Thoracic aorta (tissue), 2 donors: ENCODE measurements around the gene SLC12A4. TPM values are rescaled to one million over a fixed set of nuclear protein-coding genes. Genes with fewer than 3 reads are reported as not detected.

Experiments used
- ATAC-seq: fragments of 150-250 bp; one replicate; pipeline ENCODE4 v1.8.0; 2017; ENCODE audit warnings: low read depth; ENCODE audit not compliant: insufficient number of reproducible peaks, low FRiP score
- DNase-seq: peaks from one replicate; pipeline ENCODE4 v3.0.0-alpha.2; 2020; ENCODE audit warnings: low spot score
- H3K27ac ChIP-seq, 2 donors: fragments of 200-600 bp; sonication (generic); 1 replicate in 1 of 2; 2 replicates in 1 of 2; pipeline ENCODE4 v1.5.1; 2016; ENCODE audit warnings: mild to moderate bottlenecking in 2 of 2, moderate library complexity in 2 of 2
- H3K27me3 ChIP-seq: fragments of 200-600 bp; sonication (generic); replicated peaks from 2 replicates; pipeline ENCODE4 v1.6.0; 2016; ENCODE audit warnings: mild to moderate bottlenecking; ENCODE audit not compliant: insufficient read depth
- H3K36me3 ChIP-seq: fragments of 200-600 bp; sonication (generic); one replicate; pipeline ENCODE4 v1.5.1; 2016
- H3K4me1 ChIP-seq, 2 donors: fragments of 200-600 bp; sonication (generic); 1 replicate in 1 of 2; 2 replicates in 1 of 2; pipeline versions ENCODE4 v1.5.1 to v1.6.0; 2016; ENCODE audit warnings: low read depth in 2 of 2, mild to moderate bottlenecking in 1 of 2; ENCODE audit not compliant: control insufficient read depth in 1 of 2
- H3K4me3 ChIP-seq: fragments of 200-600 bp; sonication (generic); 2 replicates; pipeline ENCODE4 v1.5.1; 2016; ENCODE audit warnings: mild to moderate bottlenecking
- H3K9me3 ChIP-seq: fragments of 200-600 bp; sonication (generic); 2 replicates; pipeline ENCODE4 v1.5.1; 2016
- total RNA-seq, 2 donors: library from RNA; depleted of rRNA; stranded (reverse); fragments of >200 nt; gene quantifications; one replicate each; pipeline versions ENCODE4 v1.1.0 to v1.2.3, GENCODE V29; 2016
- TF ChIP-seq, protein P1 (sequence below): fragments of 200-600 bp; sonication (generic); IDR thresholded peaks from one replicate; pipeline ENCODE4 v1.5.1; 2019; ENCODE audit warnings: antibody characterized with exemption

Gene SLC12A4
- total RNA-seq, 2 donors from 2014 or later: 163 to 168 TPM

DNA sequence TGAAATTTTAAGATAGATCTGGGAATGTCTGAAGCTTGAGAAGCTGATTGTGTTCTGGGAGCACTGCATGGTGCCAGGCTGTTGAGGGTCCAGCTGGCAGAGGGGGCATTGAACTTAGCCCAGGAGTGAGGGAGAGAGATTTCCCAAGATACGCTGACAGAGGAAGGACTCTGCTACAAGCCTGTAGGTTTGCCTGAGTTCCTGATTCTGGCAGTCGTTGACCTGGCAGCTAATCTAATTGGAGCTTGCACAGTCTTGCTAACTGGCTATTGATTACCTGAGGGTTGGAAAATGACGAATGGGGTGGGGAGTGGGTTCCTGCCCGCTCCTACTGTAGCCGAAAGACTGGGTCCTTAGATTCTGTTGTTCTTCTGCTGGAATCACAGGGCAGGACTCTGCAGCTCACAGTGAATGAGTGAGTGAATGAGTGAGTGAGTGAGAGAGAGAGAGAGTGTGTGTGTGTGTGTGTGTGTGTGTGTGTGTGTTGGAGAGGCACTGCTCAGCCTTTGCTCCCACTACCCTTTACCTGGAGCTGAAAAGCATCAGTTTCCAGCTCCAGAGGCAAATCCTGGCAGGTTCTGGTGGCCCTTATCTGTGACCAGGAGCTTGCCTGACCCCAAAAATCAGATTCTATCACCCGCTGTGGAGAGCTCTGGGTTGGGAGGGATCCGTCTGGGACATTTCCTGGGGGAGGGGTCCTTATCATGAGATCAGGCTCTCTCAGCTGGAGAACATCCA, 53.5 kb downstream of the SLC12A4 start:
- TF ChIP-seq, protein P1, sequence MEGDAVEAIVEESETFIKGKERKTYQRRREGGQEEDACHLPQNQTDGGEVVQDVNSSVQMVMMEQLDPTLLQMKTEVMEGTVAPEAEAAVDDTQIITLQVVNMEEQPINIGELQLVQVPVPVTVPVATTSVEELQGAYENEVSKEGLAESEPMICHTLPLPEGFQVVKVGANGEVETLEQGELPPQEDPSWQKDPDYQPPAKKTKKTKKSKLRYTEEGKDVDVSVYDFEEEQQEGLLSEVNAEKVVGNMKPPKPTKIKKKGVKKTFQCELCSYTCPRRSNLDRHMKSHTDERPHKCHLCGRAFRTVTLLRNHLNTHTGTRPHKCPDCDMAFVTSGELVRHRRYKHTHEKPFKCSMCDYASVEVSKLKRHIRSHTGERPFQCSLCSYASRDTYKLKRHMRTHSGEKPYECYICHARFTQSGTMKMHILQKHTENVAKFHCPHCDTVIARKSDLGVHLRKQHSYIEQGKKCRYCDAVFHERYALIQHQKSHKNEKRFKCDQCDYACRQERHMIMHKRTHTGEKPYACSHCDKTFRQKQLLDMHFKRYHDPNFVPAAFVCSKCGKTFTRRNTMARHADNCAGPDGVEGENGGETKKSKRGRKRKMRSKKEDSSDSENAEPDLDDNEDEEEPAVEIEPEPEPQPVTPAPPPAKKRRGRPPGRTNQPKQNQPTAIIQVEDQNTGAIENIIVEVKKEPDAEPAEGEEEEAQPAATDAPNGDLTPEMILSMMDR: no peak
- ATAC-seq: no peak
- H3K4me1 ChIP-seq: peaks cover 18 to 38% of the 10 kb centered on the region in 2 donors
- peaks cover 9% of the 10 kb centered on the region for H3K36me3 ChIP-seq
- no peak for DNase-seq
- no peaks in the 10 kb centered on the region for H3K9me3 ChIP-seq
- no peak overlapping the region for H3K4me3 ChIP-seq
- no peak overlapping the region for H3K27ac ChIP-seq
- H3K27me3 ChIP-seq: no peaks in the 10 kb centered on the region

DNA sequence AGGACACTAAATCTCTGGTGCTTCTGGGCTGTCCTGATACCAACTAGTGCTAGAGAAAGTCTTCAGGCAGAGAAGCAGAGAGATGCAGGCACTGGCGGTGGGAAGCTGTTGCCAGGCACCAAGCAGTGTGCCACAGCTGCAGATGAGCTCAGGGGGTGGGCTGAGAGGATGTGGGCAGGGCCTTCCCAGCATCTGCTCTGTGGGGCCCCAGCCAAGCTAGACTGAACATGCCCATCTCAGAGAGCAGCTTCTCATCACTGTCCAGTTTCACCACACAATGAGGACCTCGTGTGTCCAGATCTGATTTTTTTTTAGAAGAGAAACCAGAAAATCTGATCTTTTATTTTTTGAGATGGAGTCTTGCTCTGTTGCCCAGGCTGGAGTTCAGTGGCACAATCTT, 58.3 kb downstream of the SLC12A4 start:
- TF ChIP-seq, protein P1: no peak
- ATAC-seq (no peak), DNase-seq (no peak)
- Histone ChIP-seq H3K27ac (no peak overlapping the region), H3K4me3 (no peak overlapping the region), H3K9me3 (no peaks in the 10 kb centered on the region), H3K27me3 (no peaks in the 10 kb centered on the region), H3K4me1 (peaks cover 0 to 5% of the 10 kb centered on the region in 2 donors), H3K36me3 (peaks cover 24% of the 10 kb centered on the region)

DNA sequence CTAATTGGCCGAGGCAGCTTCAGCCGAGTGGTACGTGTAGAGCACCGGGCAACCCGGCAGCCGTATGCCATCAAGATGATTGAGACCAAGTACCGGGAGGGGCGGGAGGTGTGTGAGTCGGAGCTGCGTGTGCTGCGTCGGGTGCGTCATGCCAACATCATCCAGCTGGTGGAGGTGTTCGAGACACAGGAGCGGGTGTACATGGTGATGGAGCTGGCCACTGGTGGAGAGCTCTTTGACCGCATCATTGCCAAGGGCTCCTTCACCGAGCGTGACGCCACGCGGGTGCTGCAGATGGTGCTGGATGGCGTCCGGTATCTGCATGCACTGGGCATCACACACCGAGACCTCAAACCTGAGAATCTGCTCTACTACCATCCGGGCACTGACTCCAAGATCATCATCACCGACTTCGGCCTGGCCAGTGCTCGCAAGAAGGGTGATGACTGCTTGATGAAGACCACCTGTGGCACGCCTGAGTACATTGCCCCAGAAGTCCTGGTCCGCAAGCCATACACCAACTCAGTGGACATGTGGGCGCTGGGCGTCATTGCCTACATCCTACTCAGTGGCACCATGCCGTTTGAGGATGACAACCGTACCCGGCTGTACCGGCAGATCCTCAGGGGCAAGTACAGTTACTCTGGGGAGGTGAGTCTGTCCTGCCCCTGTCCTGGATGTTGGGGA, 59.2 kb downstream of the SLC12A4 start:
- no peak overlapping the region for H3K4me3 ChIP-seq

DNA sequence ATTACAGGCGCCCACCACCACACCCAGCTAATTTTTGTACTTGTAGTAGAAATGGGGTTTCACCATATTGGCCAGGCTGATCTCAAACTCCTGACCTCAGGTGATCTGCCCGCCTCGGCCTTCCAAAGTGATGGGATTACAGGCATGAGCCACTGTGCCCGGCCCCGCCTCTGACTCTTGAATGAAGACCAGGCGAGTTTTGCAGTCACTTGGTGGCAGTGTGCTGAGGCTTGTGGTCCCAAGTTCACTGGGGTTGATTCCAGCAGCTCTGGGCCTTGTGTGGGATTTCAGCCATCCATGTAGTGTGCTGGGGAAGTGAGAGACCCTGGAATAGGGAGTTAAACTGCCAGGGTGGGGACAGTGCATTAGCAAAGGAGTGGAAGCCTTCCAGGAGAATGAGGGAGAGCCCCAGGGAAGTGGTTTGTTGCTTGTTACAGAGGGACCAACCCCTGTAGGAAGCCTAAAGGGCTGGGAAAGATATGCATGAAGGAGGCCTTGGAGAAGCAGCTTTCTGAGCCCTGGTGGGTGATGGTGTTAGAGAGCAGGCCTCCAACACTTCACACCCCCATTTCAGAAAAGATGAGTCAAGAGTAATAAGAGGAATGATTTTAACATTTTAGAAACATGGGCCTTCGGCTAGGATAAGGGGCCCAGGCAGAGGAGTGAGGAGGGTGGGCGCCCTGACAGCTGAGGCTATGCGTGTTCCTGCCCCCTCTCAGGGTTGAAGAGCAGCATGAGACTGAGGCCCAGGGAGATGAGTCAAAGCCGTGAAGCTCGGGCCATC, 60.8 kb downstream of the SLC12A4 start:
- DNase-seq (no peak), ATAC-seq (no peak)
- Histone ChIP-seq H3K27ac (no peak overlapping the region), H3K36me3 (peaks cover 31% of the 10 kb centered on the region), H3K27me3 (no peaks in the 10 kb centered on the region), H3K9me3 (no peaks in the 10 kb centered on the region), H3K4me3 (no peak overlapping the region), H3K4me1 (no peaks in the 10 kb centered on the region)
- TF ChIP-seq, protein P1: no peak

More for the DNA sequence above, 59.2 kb downstream of the SLC12A4 start:
- Histone ChIP-seq H3K36me3 (peaks cover 24% of the 10 kb centered on the region), H3K9me3 (no peaks in the 10 kb centered on the region), H3K27me3 (no peaks in the 10 kb centered on the region), H3K4me1 (no peaks in the 10 kb centered on the region), H3K27ac (no peak overlapping the region)
- DNase-seq (no peak), ATAC-seq (no peak)
- TF ChIP-seq, protein P1: no peak

DNA sequence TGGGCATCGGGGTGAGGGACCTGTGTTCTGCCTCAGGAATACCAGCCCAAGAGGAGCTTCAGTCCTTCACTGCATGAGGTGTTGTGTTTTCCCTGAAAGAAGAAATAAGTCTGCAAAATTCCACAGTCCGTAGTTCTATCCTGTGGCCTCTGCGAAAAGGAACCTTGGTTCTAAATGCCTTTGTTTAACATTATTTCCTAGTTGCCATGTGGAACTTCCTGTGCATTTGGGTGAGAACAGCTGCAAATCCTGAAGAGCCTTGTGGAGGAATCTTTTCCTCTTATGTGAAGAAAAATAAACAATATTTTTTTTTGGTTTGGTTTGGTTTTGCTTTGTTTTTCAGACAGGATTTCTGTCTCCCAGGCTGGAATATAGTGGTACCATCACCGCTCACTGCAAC, 65.6 kb downstream of the SLC12A4 start:
- ATAC-seq: no peak
- H3K4me3 ChIP-seq: no peak overlapping the region
- H3K27ac ChIP-seq: no peak overlapping the region
- TF ChIP-seq, protein P1: no peak
- no peak for DNase-seq
- no peaks in the 10 kb centered on the region for H3K27me3 ChIP-seq
- H3K9me3 ChIP-seq: no peaks in the 10 kb centered on the region
- peaks cover 7% of the 10 kb centered on the region for H3K36me3 ChIP-seq
- peaks cover 3 to 4% of the 10 kb centered on the region in 2 donors for H3K4me1 ChIP-seq
